SU-DHL-6 (cell line): ENCODE results near the gene MRPL27.

Source experiments
- H2AFZ ChIP-seq: fragments of 200-600 bp; sonication (generic); 2 replicates; pipeline ENCODE4 v1.6.1; 2014; ENCODE audit warnings: low read depth, mild to moderate bottlenecking, moderate library complexity, mixed read lengths, antibody characterized with exemption, low read length; ENCODE audit not compliant: severe bottlenecking
- H3F3A ChIP-seq: fragments of 200-600 bp; shearing (Covaris generic); 2 replicates; pipeline ENCODE4 v1.6.0; 2016; ENCODE audit warnings: antibody characterized with exemption, mild to moderate bottlenecking; ENCODE audit not compliant: insufficient read depth
- H3K27ac ChIP-seq: fragments of 200-600 bp; sonication (generic); 2 replicates; pipeline ENCODE4 v1.5.1; 2016; ENCODE audit warnings: low read depth, mild to moderate bottlenecking, low read length, moderate library complexity, mixed read lengths
- H3K27me3 ChIP-seq: fragments of 200-600 bp; sonication (generic), shearing (Covaris generic); 2 replicates; pipeline ENCODE4 v1.6.0; 2014; ENCODE audit warnings: mild to moderate bottlenecking, low read length
- H3K36me3 ChIP-seq: fragments of 200-600 bp; sonication (generic); 2 replicates; pipeline ENCODE4 v1.6.1; 2014; ENCODE audit warnings: mild to moderate bottlenecking, low read length, mixed read lengths
- H3K4me2 ChIP-seq: fragments of 300-600, 200-600 bp; shearing (Covaris generic), sonication (generic); 2 replicates; pipeline ENCODE4 v1.6.0; 2014; ENCODE audit warnings: low read length, low read depth, mild to moderate bottlenecking; ENCODE audit not compliant: poor library complexity, severe bottlenecking
- H3K4me3 ChIP-seq: fragments of 200-600 bp; sonication (generic); 2 replicates; pipeline ENCODE4 v1.5.1; 2014; ENCODE audit warnings: antibody characterized with exemption, low read length, mild to moderate bottlenecking, mixed read lengths; ENCODE audit not compliant: insufficient read depth, poor library complexity, severe bottlenecking
- H3K79me2 ChIP-seq: fragments of 200-600 bp; sonication (generic); 2 replicates; pipeline ENCODE4 v1.6.1; 2014; ENCODE audit warnings: mild to moderate bottlenecking, low read length, moderate library complexity; ENCODE audit not compliant: insufficient read depth
- H3K9ac ChIP-seq: fragments of 200-600 bp; sonication (generic); 2 replicates; pipeline ENCODE4 v1.7.0; 2014; ENCODE audit warnings: mild to moderate bottlenecking, low read length
- H3K9me2 ChIP-seq: fragments of 200-600 bp; sonication (generic); replicated peaks from 2 replicates; pipeline ENCODE4 v1.6.1; 2014; ENCODE audit warnings: low read length; ENCODE audit not compliant: insufficient read depth
- H3K9me3 ChIP-seq: fragments of 200-600 bp; sonication (generic); 2 replicates; pipeline ENCODE4 v1.6.1; 2014; ENCODE audit warnings: low read length, mixed read lengths; ENCODE audit not compliant: insufficient read depth
- H4K20me1 ChIP-seq: fragments of 200-600 bp; sonication (generic); 2 replicates; pipeline ENCODE4 v1.6.1; 2014; ENCODE audit warnings: low read depth, mild to moderate bottlenecking, antibody characterized with exemption, low read length, moderate library complexity, mixed read lengths
- CTCF ChIP-seq: fragments of 200-600 bp; sonication (generic); IDR thresholded peaks from one replicate; pipeline ENCODE4 v1.5.1; 2017; ENCODE audit warnings: antibody characterized with exemption, mild to moderate bottlenecking, low read length, moderate library complexity; ENCODE audit not compliant: insufficient read depth, poor library complexity, severe bottlenecking
- EZH2phosphoT487 ChIP-seq: fragments of 200-600 bp; sonication (generic), shearing (Covaris generic); conservative IDR thresholded peaks from 2 replicates; pipeline ENCODE4 v1.6.1; 2018; ENCODE audit warnings: mild to moderate bottlenecking, antibody characterized with exemption, low read length, moderate library complexity, mixed read lengths

MRPL27 gene

GRCh38 chr17:50372758-50373556 is at the start of gene MRPL27, which contains the start of gene EME1:
MRPL27 (minus strand) TSS chr17:50373184; CDS start chr17:50373170, 14 bp downstream.
EME1 (plus strand) TSS chr17:50373229; CDS start chr17:50375209, 1,980 bp downstream.
- H3K79me2 ChIP-seq: peaks cover 35% of the 10 kb centered on the region
- H3F3A ChIP-seq: peaks cover 13% of the 10 kb centered on the region; the same call in 1 of the 2 replicates

GRCh38 chr17:50422738-50423137 is 49.8 kb upstream of the MRPL27 start:
- Histone ChIP-seq H3K27me3 (no peaks in the 10 kb centered on the region), H3K36me3 (no peaks in the 10 kb centered on the region), H3K79me2 (0 out of 2 replicates have a peak, but pooled peaks cover 4% of the 10 kb centered on the region), H3K9ac (no peak overlapping the region), H4K20me1 (no peaks in the 10 kb centered on the region), H3F3A (peaks cover 16% of the 10 kb centered on the region), H3K9me3 (no peaks in the 10 kb centered on the region), H3K4me3 (no peak overlapping the region), H3K4me2 (no peak overlapping the region), H3K9me2 (no peaks in the 10 kb centered on the region), H3K27ac (no peak overlapping the region), H2AFZ (no peak overlapping the region)
- TF ChIP-seq EZH2phosphoT487: no peak
- TF ChIP-seq CTCF: no peak

More at GRCh38 chr17:50372758-50373556, at the start of gene MRPL27, which contains the start of gene EME1:
- H3K27ac ChIP-seq: peak within 1 kb of the TSS; percentile 76
- H2AFZ ChIP-seq: peak within 1 kb of the TSS; percentile 59
- H3K4me2 ChIP-seq: peak within 1 kb of the TSS; percentile 76
- H3K36me3 ChIP-seq: peaks cover 16% of the 10 kb centered on the region
- no peaks in the 10 kb centered on the region for H4K20me1 ChIP-seq
- TF ChIP-seq EZH2phosphoT487 (no peak), CTCF (no peak)
- H3K4me3 ChIP-seq: peak within 1 kb of the TSS; percentile 64
- H3K27me3 ChIP-seq: no peaks in the 10 kb centered on the region
- no peaks in the 10 kb centered on the region for H3K9me3 ChIP-seq
- H3K9me2 ChIP-seq: no peaks in the 10 kb centered on the region
- H3K9ac ChIP-seq: peak within 1 kb of the TSS; percentile 78

- Histone ChIP-seq H2AFZ (peak overlapping the region; percentile 90), H3K4me3 (peak overlapping the region; percentile 38), H3K9ac (peak overlapping the region; percentile 44), H4K20me1 (no peaks in the 10 kb centered on the region), H3K27me3 (no peaks in the 10 kb centered on the region), H3K36me3 (no peaks in the 10 kb centered on the region), H3K27ac (peak overlapping the region; percentile 72), H3K9me3 (no peaks in the 10 kb centered on the region), H3F3A (peaks cover 7% of the 10 kb centered on the region), H3K9me2 (no peaks in the 10 kb centered on the region), H3K4me2 (peak overlapping the region; percentile 64), H3K79me2 (no peaks in the 10 kb centered on the region)
- TF ChIP-seq EZH2phosphoT487 (no peak), CTCF (no peak)
Observed at GRCh38 chr17:50421308-50422051, 48.5 kb upstream of the MRPL27 start.
